HepG2 (cell line): Measurements from ENCODE around the gene TMEM225B. TPM values are rescaled to one million over a fixed set of nuclear protein-coding genes. Genes with fewer than 3 reads are reported as not detected.

Experiments used
- ATAC-seq: fragments of 200-7000 bp; cut with Tn5 transposase; 3 replicates; pipeline ENCODE4 v1.9.1; 2020; ENCODE audit warnings: mild to moderate bottlenecking, moderate library complexity
- BruUV-seq: library from RNA; stranded (reverse); fragments of 400-500 nt; replicated peaks from 2 replicates; lab custom pipeline; 2021; lab: Mats Ljungman, UMichigan
- CTCF ChIA-PET: fragments of 300-600 bp; formaldehyde crosslinking; extraction: SDS; loops from one replicate; lab custom pipeline; 2021; ENCODE audit warnings: low total read pairs, inconsistent platforms, low intra/inter-chr PET ratio; lab: Yijun Ruan, JAX
- POLR2A ChIA-PET: fragments of 350-600 bp; sonication (Branson Sonifier 250); formaldehyde crosslinking; loops from one replicate; lab custom pipeline; 2020; ENCODE audit warnings: antibody characterized with exemption, inconsistent platforms; lab: Yijun Ruan, JAX
- DNase-seq: peaks from one replicate; pipeline ENCODE4 v3.0.0-alpha.2; 2015; ENCODE audit warnings: low spot score
- FAIRE-seq: peaks from 3 replicates; lab custom pipeline; 2011; peaks lifted over from hg19 to GRCh38; lab: Jason Lieb, UNC
- H2AFZ ChIP-seq: one replicate; pipeline ENCODE4 v1.6.1; 2011; ENCODE audit warnings: low read length, inconsistent platforms
- H3K27ac ChIP-seq: fragments of 300-600 bp; 3 replicates; pipeline ENCODE4 v1.8.0; 2011; ENCODE audit warnings: mixed run types, mild to moderate bottlenecking, mixed read lengths, low read length, inconsistent platforms; ENCODE audit not compliant: insufficient read depth; ENCODE audit errors: extremely low read length
- H3K27me3 ChIP-seq, 2 experiments: fragments of 200-600 bp in 1 of 2; 2 replicates in 1 of 2; 3 replicates in 1 of 2; pipeline versions ENCODE4 v1.6.0 to v1.8.0; 2011; ENCODE audit warnings: low read length in 2 of 2, mild to moderate bottlenecking in 2 of 2, moderate library complexity in 2 of 2, inconsistent platforms in 1 of 2; ENCODE audit not compliant: insufficient read depth in 2 of 2, control insufficient read depth in 1 of 2
- H3K36me3 ChIP-seq, 2 experiments: fragments of 200-600 bp in 1 of 2; replicated peaks in 1 of 2; 2 replicates in 1 of 2; 3 replicates in 1 of 2; pipeline versions ENCODE4 v1.5.1 to v1.8.0; 2011; ENCODE audit warnings: low read length in 2 of 2, inconsistent platforms in 1 of 2; ENCODE audit not compliant: insufficient read depth in 2 of 2, control insufficient read depth in 1 of 2
- H3K4me1 ChIP-seq: 2 replicates; pipeline ENCODE4 v1.5.1; 2012; ENCODE audit warnings: low read length, inconsistent platforms; ENCODE audit not compliant: insufficient read depth
- H3K4me2 ChIP-seq: 2 replicates; pipeline ENCODE4 v1.6.0; 2011; ENCODE audit warnings: low read depth, low read length, inconsistent platforms
- H3K4me3 ChIP-seq, 3 experiments: fragments of 200-600 bp in 1 of 3; sonication (generic), shearing (Covaris generic) in 1 of 3; replicated peaks in 1 of 3; 2 replicates each; pipeline ENCODE4 v1.5.1; 2011 to 2016; ENCODE audit warnings: low read length in 3 of 3, inconsistent platforms in 2 of 3, low read depth in 2 of 3, mild to moderate bottlenecking in 2 of 3, control low read depth in 1 of 3, mixed read lengths in 1 of 3; ENCODE audit not compliant: insufficient read depth in 1 of 3
- H3K79me2 ChIP-seq: one replicate; pipeline ENCODE4 v1.6.1; 2011; ENCODE audit warnings: low read length, inconsistent platforms; ENCODE audit not compliant: insufficient read depth
- H3K9ac ChIP-seq: 2 replicates; pipeline ENCODE4 v1.6.0; 2011; ENCODE audit warnings: mild to moderate bottlenecking, low read depth, low read length, inconsistent platforms; ENCODE audit not compliant: insufficient read depth
- H3K9me3 ChIP-seq: 2 replicates; pipeline ENCODE4 v1.5.1; 2012; ENCODE audit warnings: mild to moderate bottlenecking, low read length
- H4K20me1 ChIP-seq: 2 replicates; pipeline ENCODE4 v1.6.0; 2011; ENCODE audit warnings: inconsistent platforms, mild to moderate bottlenecking, low read length, moderate library complexity; ENCODE audit not compliant: insufficient read depth
- CBFB ChIP-seq: sonication (generic); formaldehyde crosslinking; IDR thresholded peaks from 2 replicates; pipeline ENCODE4 v1.4.0; 2020; ENCODE audit warnings: missing genetic modification reagents
- CBX1 ChIP-seq: IDR thresholded peaks from one replicate; pipeline ENCODE4 v1.6.1; 2016; ENCODE audit warnings: antibody characterized with exemption, low read depth
- KDM2A ChIP-seq: sonication (generic); formaldehyde crosslinking; IDR thresholded peaks from 2 replicates; pipeline ENCODE4 v1.4.0; 2020; ENCODE audit warnings: low read depth, missing genetic modification reagents, borderline replicate concordance
- LCORL ChIP-seq, 2 experiments: fragments of 450-650 bp in 1 of 2; sonication (generic) in 1 of 2; formaldehyde crosslinking in 1 of 2; IDR thresholded peaks; 2 replicates each; pipeline versions ENCODE4 v1.5.0 to v1.6.1; 2017 to 2020; ENCODE audit warnings: antibody characterized with exemption in 1 of 2, missing genetic modification reagents in 1 of 2
- MAFF ChIP-seq: IDR thresholded peaks from 2 replicates; pipeline ENCODE4 v1.6.1; 2011; ENCODE audit warnings: low read depth, low read length, improper control_type of control experiment
- MAFK ChIP-seq, 2 experiments: IDR thresholded peaks in 1 of 2; conservative IDR thresholded peaks in 1 of 2; 2 replicates each; pipeline ENCODE4 v1.6.1; 2011; ENCODE audit warnings: improper control_type of control experiment in 2 of 2, low read length in 2 of 2
- TEAD2 ChIP-seq: sonication (generic); formaldehyde crosslinking; IDR thresholded peaks from 2 replicates; pipeline ENCODE4 v1.9.0; 2021; ENCODE audit warnings: missing genetic modification reagents
- ZBTB7A ChIP-seq: sonication (generic); formaldehyde crosslinking; IDR thresholded peaks from 2 replicates; pipeline ENCODE4 v1.8.0; 2022; ENCODE audit warnings: mild to moderate bottlenecking, missing genetic modification reagents
- ZNF501 ChIP-seq: sonication (generic); formaldehyde crosslinking; IDR thresholded peaks from 2 replicates; pipeline ENCODE4 v1.5.1; 2020; ENCODE audit warnings: mild to moderate bottlenecking, moderate library complexity, missing genetic modification reagents
- WGBS: methylation state at CpG from one replicate; pipeline ENCODE4 v1.1.6; 2017; ENCODE audit warnings: low lambda C conversion rate; 5-methylcytosine and 5-hydroxymethylcytosine counted together
- in situ Hi-C: cut with HindIII; loops from 2 replicates; pipeline ENCODE4 v1.10.0; 2017; ENCODE audit warnings: low pct_unique_long_range_greater_than_20kb; ENCODE audit not compliant: extremely low pct_ligation_motif_present
- intact Hi-C: fragments of 100-400 bp; cut with micrococcal nuclease; formaldehyde crosslinking; loops from one replicate; pipeline ENCODE4 v1.10.0; 2022; ENCODE audit not compliant: unreplicated experiment
- polyA plus RNA-seq, 8 experiments: library from polyadenylated mRNA; depleted of rRNA in 3 of 8; stranded (reverse) in 7 of 8; unstranded in 1 of 8; fragments of >200 nt; fragmentation: Illumina TruSeq in 4 of 8; extraction: Trizol in 4 of 8; gene quantifications; 2 replicates each; pipeline versions ENCODE4 v1.2.1 to v1.2.3, GENCODE V29; 2011 to 2016; ENCODE audit warnings: low read depth in 4 of 8, missing spikeins in 1 of 8, mixed read lengths in 1 of 8; ENCODE audit not compliant: insufficient read depth in 1 of 8
- total RNA-seq, 5 experiments: library from RNA; depleted of rRNA; stranded (reverse); fragments of >200 nt; fragmentation: Illumina TruSeq; extraction: Trizol; gene quantifications; 2 replicates each; pipeline ENCODE4 v1.2.3, GENCODE V29; 2016; ENCODE audit warnings: low read depth in 1 of 5
- TF ChIP-seq, protein P1 (sequence below), 2 experiments: IDR thresholded peaks; 2 replicates each; pipeline ENCODE4 v1.6.1; 2011 to 2012; ENCODE audit warnings: low read length in 2 of 2, borderline replicate concordance in 1 of 2, low read depth in 1 of 2, mild to moderate bottlenecking in 1 of 2, moderate library complexity in 1 of 2
- TF ChIP-seq, protein P2 (sequence below): sonication (generic); formaldehyde crosslinking; IDR thresholded peaks from 2 replicates; pipeline ENCODE4 v1.5.0; 2020; ENCODE audit warnings: mild to moderate bottlenecking, missing genetic modification reagents
- TF ChIP-seq, protein P3 (sequence below): sonication (generic); formaldehyde crosslinking; IDR thresholded peaks from 2 replicates; pipeline ENCODE4 v1.5.0; 2020; ENCODE audit warnings: missing genetic modification reagents

TMEM225B gene
- total and polyA plus RNA-seq, 2 of the 13 experiments (the other 11 are each of a cell fraction or from before 2014, with no cell fraction given), result 0.78 to 0.95 TPM

DNA sequence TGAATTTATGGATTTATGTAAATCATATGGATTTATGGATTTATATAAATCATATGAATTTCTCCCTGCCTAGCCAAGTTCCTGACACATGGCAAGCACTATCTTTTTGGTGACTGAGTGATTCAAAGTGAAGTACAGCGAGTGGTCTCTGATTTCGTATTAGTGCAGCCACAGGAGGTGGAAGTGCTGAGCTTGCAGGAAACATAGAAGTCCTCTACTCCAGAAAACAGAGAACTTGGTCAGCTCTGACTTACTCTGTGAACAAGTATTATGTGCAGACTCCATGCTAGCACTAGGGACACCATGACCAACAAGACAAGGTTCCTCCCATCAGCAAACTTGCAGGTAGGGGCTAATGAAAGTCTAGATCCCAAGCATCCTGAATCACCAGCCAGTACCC, 53.2 kb downstream of the TMEM225B start:
- no peak overlapping the region for H3K9ac ChIP-seq
- ATAC-seq (no peak), DNase-seq (no peak), FAIRE-seq (no peak)
- H3K27ac ChIP-seq, result no peak overlapping the region
- H3K36me3 ChIP-seq, result no peaks in the 10 kb centered on the region; a peak in 1 of 5 replicates
- no peaks in the 10 kb centered on the region for H4K20me1 ChIP-seq
- ChIA-PET CTCF (no interaction called here), POLR2A (no interaction called here)
- WGBS, result 96% methylated on average over 2 of the region's 2 CpGs
- H3K4me3 ChIP-seq, result no peak overlapping the region
- no peaks in the 10 kb centered on the region for H3K9me3 ChIP-seq
- no peaks in the 10 kb centered on the region for H3K27me3 ChIP-seq
- no peaks in the 10 kb centered on the region for H3K4me1 ChIP-seq
- H2AFZ ChIP-seq, result no peak overlapping the region
- no peak overlapping the region for H3K4me2 ChIP-seq
- TF ChIP-seq MAFK (conservative IDR thresholded peaks at IDR 0.05 in 1 of 2, IDR thresholded peaks at IDR 0.05 in 1 of 2; ENCODE audit: low read length in 2 of 2) (peak; percentile 75 to 89; a peak in 3 of 4 replicates), ZNF501 (CRISPR knock-in tag) (no peak), MAFF (peak; percentile 79), KDM2A (no peak)
- no peaks in the 10 kb centered on the region for H3K79me2 ChIP-seq
- in situ Hi-C loops, result no loop called here
- intact Hi-C loops, result no loop called here
- no TSS peak for BruUV-seq

DNA sequence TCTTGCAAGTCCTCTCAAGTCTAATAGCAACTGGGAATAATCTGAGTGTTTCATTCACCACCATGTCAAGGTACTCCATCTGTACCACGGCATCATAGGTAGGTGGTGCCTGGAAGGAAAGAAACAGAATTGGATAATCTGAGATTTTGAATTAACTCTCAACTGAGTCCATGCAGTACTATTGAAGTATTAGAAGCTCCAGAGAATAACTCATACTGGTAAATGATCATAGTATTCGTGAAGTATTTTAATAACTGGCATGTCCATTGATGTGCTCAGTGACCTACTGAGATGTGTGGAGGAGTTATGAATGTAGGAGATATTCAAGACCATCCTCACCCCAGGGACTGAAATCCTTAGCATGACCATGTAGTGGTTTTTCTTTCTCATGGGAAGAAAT, 54.6 kb downstream of the TMEM225B start:
- Histone ChIP-seq H3K27ac (no peak overlapping the region), H3K4me1 (no peaks in the 10 kb centered on the region), H3K9me3 (no peaks in the 10 kb centered on the region), H3K4me2 (no peak overlapping the region), H3K9ac (no peak overlapping the region), H3K4me3 (no peak overlapping the region), H3K27me3 (no peaks in the 10 kb centered on the region), H3K79me2 (no peaks in the 10 kb centered on the region), H4K20me1 (no peaks in the 10 kb centered on the region), H2AFZ (no peak overlapping the region), H3K36me3 (no peaks in the 10 kb centered on the region; a peak in 1 of 5 replicates)
- FAIRE-seq (no peak), DNase-seq (no peak), ATAC-seq (no peak)
- in situ Hi-C loops, result no loop called here
- BruUV-seq, result no TSS peak
- ChIA-PET CTCF (no interaction called here), POLR2A (interaction anchor here (0.9 kb wide), 1 partner anchor 42 kb away, joined by 3 read pairs; no protein-coding TSS in a partner anchor)
- intact Hi-C loops, result no loop called here
- WGBS, result 96% methylated on average over 2 of the region's 2 CpGs
- TF ChIP-seq LCORL (IDR thresholded peaks at IDR 0.05), result no peak
- no peak for TF ChIP-seq LCORL (CRISPR knock-in tag; IDR thresholded peaks at IDR 0.05)
- TF ChIP-seq, protein P1, sequence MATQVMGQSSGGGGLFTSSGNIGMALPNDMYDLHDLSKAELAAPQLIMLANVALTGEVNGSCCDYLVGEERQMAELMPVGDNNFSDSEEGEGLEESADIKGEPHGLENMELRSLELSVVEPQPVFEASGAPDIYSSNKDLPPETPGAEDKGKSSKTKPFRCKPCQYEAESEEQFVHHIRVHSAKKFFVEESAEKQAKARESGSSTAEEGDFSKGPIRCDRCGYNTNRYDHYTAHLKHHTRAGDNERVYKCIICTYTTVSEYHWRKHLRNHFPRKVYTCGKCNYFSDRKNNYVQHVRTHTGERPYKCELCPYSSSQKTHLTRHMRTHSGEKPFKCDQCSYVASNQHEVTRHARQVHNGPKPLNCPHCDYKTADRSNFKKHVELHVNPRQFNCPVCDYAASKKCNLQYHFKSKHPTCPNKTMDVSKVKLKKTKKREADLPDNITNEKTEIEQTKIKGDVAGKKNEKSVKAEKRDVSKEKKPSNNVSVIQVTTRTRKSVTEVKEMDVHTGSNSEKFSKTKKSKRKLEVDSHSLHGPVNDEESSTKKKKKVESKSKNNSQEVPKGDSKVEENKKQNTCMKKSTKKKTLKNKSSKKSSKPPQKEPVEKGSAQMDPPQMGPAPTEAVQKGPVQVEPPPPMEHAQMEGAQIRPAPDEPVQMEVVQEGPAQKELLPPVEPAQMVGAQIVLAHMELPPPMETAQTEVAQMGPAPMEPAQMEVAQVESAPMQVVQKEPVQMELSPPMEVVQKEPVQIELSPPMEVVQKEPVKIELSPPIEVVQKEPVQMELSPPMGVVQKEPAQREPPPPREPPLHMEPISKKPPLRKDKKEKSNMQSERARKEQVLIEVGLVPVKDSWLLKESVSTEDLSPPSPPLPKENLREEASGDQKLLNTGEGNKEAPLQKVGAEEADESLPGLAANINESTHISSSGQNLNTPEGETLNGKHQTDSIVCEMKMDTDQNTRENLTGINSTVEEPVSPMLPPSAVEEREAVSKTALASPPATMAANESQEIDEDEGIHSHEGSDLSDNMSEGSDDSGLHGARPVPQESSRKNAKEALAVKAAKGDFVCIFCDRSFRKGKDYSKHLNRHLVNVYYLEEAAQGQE (IDR thresholded peaks at IDR 0.05; ENCODE audit: borderline replicate concordance in 1 of 2, low read depth in 1 of 2, low read length in 2 of 2), result no peak
- TF ChIP-seq, protein P2, sequence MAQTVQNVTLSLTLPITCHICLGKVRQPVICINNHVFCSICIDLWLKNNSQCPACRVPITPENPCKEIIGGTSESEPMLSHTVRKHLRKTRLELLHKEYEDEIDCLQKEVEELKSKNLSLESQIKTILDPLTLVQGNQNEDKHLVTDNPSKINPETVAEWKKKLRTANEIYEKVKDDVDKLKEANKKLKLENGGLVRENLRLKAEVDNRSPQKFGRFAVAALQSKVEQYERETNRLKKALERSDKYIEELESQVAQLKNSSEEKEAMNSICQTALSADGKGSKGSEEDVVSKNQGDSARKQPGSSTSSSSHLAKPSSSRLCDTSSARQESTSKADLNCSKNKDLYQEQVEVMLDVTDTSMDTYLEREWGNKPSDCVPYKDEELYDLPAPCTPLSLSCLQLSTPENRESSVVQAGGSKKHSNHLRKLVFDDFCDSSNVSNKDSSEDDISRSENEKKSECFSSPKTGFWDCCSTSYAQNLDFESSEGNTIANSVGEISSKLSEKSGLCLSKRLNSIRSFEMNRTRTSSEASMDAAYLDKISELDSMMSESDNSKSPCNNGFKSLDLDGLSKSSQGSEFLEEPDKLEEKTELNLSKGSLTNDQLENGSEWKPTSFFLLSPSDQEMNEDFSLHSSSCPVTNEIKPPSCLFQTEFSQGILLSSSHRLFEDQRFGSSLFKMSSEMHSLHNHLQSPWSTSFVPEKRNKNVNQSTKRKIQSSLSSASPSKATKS (CRISPR knock-in tag), result no peak
- no peak for TF ChIP-seq CBX1
- TF ChIP-seq CBFB, result no peak
- TF ChIP-seq, protein P3, sequence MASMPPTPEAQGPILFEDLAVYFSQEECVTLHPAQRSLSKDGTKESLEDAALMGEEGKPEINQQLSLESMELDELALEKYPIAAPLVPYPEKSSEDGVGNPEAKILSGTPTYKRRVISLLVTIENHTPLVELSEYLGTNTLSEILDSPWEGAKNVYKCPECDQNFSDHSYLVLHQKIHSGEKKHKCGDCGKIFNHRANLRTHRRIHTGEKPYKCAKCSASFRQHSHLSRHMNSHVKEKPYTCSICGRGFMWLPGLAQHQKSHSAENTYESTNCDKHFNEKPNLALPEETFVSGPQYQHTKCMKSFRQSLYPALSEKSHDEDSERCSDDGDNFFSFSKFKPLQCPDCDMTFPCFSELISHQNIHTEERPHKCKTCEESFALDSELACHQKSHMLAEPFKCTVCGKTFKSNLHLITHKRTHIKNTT (CRISPR knock-in tag), result no peak
- TF ChIP-seq ZBTB7A (CRISPR knock-in tag), result no peak
- TF ChIP-seq TEAD2 (CRISPR knock-in tag), result no peak
